Measurements from ENCODE around the gene TMEM271. TPM values are rescaled to one million over a fixed set of nuclear protein-coding genes. Genes with fewer than 3 reads are reported as not detected.

Gene TMEM271
- polyA plus RNA-seq, 3 donors from 2014 or later, result not detected

DNA sequence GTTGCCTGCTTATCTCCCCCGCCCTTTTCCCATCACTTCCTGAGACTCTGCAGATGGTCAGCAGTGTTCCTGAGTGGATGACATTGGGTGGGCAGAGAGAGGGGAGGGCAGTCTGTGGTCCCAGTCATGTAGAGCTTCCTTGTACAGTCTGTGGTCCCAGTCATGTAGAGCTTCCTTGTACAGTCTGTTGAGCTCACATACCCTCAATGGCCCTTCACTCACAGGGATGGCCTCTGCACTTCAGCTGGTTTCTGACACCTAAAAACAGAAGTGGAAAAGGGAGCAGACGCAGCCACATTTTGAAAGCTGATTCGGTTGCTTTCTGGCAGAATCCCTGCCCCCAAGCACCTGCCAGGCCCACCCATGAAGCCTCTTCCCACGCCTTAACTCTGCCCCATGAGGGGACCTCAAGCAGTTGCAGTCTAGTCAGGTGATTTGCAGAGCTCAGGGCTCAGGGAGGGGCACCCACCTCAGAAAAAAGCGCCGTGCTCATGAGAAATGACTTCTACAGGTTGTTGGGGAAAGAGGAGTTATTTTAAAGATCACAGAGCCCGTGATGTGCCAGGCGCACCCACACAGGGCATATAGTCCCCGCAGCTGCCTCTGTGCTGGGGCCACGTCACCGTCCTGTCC is 3.6 kb upstream of the TMEM271 start:
- H3K9me3 Mint-ChIP-seq, result peaks cover 6 to 17% (median 10%) of the 10 kb centered on the region in 6 donors
- H3K27me3 Mint-ChIP-seq (ENCODE audit: low read depth in 3 of 3), result peaks cover 18 to 20% (median 19%) of the 10 kb centered on the region in 3 donors
- peaks cover 4 to 8% of the 10 kb centered on the region in 2 donors for H3K4me1 Mint-ChIP-seq
- no peak overlapping the region for H3K4me3 Mint-ChIP-seq
- peaks cover 0 to 4% (median 3%) of the 10 kb centered on the region in 3 donors for H3K36me3 Mint-ChIP-seq
- no peak for DNase-seq
- H3K27ac Mint-ChIP-seq, result no peak overlapping the region

GRCh38 chr4:578451-579443 is 2.7 kb upstream of the TMEM271 start:
- Mint-ChIP-seq H3K4me1 (peaks cover 4 to 13% of the 10 kb centered on the region in 2 donors), H3K27me3 (ENCODE audit: low read depth in 3 of 3) (peaks cover 16 to 24% (median 21%) of the 10 kb centered on the region in 3 donors)

DNA sequence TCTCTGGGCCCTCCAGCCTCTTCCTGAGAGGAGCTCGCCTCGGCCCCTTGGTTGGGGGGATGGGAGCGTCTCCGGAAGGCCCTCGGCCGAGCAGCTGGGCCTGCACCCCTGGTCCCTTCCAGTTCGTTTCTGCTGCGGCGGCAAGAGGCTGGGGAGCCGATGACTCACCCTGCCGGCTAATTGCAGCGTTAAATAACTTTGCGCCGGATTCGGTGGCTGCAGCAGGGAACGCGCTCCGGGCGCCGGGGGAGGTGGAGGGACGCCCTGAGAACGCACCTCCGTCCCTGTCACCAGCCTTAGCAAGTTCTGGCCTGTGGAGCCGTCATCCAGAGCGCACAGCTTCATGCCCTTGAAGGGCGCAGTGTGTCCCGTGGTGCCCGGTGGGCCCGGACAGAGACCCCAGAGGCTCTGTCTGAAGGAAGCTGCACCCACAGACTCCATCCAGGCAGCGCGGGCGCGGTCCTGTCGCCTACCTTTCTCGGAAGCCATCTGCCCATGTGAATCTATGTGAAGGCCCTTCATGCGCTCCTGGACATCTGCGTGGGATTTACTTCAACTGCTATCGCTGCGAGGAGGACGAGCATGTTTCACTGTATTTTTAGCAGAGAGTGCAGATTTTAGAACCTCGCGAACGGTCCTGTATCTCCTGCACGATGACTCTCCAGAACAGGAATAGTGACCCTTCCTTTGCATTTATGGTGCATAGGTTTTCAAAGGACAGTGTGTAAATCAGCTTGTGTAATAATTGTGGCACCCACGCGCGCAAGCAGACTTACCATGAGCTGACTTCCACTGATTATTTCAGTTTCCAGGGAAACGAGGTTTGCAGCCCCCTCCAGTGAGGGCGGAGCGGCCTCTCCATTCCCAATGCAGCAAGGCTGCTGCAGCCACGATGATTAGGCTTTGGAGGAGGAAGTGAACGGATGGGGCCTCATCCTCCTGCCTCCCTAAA is 1.7 kb upstream of the TMEM271 start:
- no peak for DNase-seq
- peaks cover 16 to 26% (median 23%) of the 10 kb centered on the region in 3 donors for H3K27me3 Mint-ChIP-seq (ENCODE audit: low read depth in 3 of 3)
- peaks cover 0 to 3% (median 0%) of the 10 kb centered on the region in 6 donors for H3K9me3 Mint-ChIP-seq
- no peak overlapping the region for H3K27ac Mint-ChIP-seq
- peak overlapping the region in 2 of 5 donors; percentile 11 to 52 for H3K4me3 Mint-ChIP-seq
- peaks cover 0 to 3% (median 0%) of the 10 kb centered on the region in 3 donors for H3K36me3 Mint-ChIP-seq
- peaks cover 4 to 13% of the 10 kb centered on the region in 2 donors for H3K4me1 Mint-ChIP-seq

More at GRCh38 chr4:578451-579443, 2.7 kb upstream of the TMEM271 start:
- Mint-ChIP-seq H3K27ac (no peak overlapping the region), H3K36me3 (peaks cover 0 to 3% (median 0%) of the 10 kb centered on the region in 3 donors), H3K4me3 (no peak overlapping the region), H3K9me3 (peaks cover under 1 to 9% (median 3%) of the 10 kb centered on the region in 6 donors)
- DNase-seq, result no peak

DNA sequence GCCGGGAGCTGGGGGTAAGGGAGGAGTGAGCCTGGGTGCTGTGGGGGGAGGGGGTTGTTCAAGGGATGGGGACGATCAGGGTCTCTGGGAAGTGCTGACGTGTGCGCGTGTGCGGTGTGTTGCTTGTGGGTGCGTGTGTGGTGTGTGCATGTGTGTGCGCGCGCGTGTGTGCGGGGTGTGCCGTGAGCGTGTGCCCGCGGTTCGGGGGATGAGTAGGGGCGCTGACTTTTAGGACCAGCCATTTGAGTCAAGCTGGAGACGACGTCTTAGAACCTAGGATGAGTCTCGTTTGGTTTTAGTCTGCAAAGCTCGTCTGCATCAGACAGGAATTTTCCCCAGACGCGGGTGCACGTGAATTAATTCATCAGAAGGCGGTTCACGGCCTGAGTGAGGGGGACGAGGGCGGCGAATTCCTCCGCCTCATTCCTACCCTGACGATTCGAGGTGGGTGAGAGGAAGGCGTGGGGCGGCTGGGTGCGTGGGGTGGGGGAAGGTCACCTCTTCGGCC is 950 bp upstream of the TMEM271 start:
- peak overlapping the region in 3 of 5 donors; percentile 21 to 51 (median 29) for H3K4me3 Mint-ChIP-seq

DNA sequence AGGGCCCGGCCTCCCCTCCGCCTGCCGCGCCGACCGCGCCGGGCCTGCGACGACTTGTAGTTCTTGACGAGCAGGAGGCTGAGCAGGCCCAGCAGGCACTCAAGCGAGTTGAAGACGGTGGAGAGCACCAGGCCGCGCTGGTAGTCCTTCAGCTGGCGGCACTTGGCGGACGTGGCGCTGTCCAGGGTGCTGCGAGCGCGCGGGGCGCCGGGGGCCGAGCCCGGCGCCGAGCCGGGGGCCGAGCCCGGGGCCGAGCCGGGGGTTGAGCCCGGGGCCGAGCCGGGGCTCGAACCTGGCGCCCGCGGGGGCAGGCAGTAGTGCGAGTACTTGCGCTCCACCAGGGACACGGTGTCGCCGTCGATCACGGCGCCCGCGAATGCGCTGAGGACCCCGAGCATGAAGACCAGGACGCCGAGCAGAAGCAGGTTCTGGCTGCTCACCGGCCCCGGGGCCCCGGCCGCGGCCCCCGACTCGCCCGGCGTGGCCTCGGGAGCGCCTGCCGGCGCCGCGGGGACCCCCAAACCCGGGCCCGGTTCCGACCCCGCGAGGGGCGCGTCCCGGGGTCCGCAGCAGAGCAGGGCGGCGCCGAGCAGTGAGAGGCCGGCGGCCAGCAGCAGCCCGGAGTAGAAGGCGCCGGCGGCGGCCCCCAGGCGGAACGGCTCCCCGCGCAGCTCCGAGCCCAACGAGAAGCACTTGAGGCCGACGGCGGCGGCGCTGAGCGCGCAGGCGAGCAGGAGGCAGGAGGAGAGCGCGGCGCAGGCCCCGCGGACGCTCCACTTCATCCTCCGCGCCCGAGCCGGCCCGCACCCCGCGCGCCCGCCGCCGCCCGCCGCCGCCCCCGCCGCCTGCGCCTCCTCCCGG is 584 bp downstream of the TMEM271 start:
- H3K27me3 Mint-ChIP-seq (ENCODE audit: low read depth in 3 of 3), result peaks cover 13 to 35% (median 31%) of the 10 kb centered on the region in 3 donors
- H3K27ac Mint-ChIP-seq, result no peak overlapping the region
- H3K4me1 Mint-ChIP-seq, result peaks cover 4 to 13% of the 10 kb centered on the region in 2 donors
- no peak overlapping the region for H3K4me3 Mint-ChIP-seq
- peak in 2 of 3 donors; percentile 1 to 3 for DNase-seq
- H3K36me3 Mint-ChIP-seq, result peaks cover 0 to 3% (median 0%) of the 10 kb centered on the region in 3 donors
- H3K9me3 Mint-ChIP-seq, result peaks cover 0 to 2% (median 0%) of the 10 kb centered on the region in 6 donors

More for the DNA sequence above, 950 bp upstream of the TMEM271 start:
- H3K9me3 Mint-ChIP-seq, result peaks cover 0 to 3% (median 0%) of the 10 kb centered on the region in 6 donors
- H3K4me1 Mint-ChIP-seq, result peaks cover 4 to 13% of the 10 kb centered on the region in 2 donors
- peaks cover 16 to 31% (median 27%) of the 10 kb centered on the region in 3 donors for H3K27me3 Mint-ChIP-seq (ENCODE audit: low read depth in 3 of 3)
- no peak overlapping the region for H3K27ac Mint-ChIP-seq
- peaks cover 0 to 3% (median 0%) of the 10 kb centered on the region in 3 donors for H3K36me3 Mint-ChIP-seq
- DNase-seq, result no peak

- H3K9me3 Mint-ChIP-seq, result peaks cover 0 to 2% (median 0%) of the 10 kb centered on the region in 6 donors
- peaks cover 4 to 13% of the 10 kb centered on the region in 2 donors for H3K4me1 Mint-ChIP-seq
- H3K4me3 Mint-ChIP-seq, result peak overlapping the region; percentile 18 to 51 (median 39)
- DNase-seq, result no peak
- H3K36me3 Mint-ChIP-seq, result peaks cover 0 to 3% (median 0%) of the 10 kb centered on the region in 3 donors
- H3K27me3 Mint-ChIP-seq (ENCODE audit: low read depth in 3 of 3), result peaks cover 10 to 31% (median 27%) of the 10 kb centered on the region in 3 donors
- H3K27ac Mint-ChIP-seq, result no peak overlapping the region
Observed at GRCh38 chr4:574346-575161, 1.5 kb downstream of the TMEM271 start.

DNA sequence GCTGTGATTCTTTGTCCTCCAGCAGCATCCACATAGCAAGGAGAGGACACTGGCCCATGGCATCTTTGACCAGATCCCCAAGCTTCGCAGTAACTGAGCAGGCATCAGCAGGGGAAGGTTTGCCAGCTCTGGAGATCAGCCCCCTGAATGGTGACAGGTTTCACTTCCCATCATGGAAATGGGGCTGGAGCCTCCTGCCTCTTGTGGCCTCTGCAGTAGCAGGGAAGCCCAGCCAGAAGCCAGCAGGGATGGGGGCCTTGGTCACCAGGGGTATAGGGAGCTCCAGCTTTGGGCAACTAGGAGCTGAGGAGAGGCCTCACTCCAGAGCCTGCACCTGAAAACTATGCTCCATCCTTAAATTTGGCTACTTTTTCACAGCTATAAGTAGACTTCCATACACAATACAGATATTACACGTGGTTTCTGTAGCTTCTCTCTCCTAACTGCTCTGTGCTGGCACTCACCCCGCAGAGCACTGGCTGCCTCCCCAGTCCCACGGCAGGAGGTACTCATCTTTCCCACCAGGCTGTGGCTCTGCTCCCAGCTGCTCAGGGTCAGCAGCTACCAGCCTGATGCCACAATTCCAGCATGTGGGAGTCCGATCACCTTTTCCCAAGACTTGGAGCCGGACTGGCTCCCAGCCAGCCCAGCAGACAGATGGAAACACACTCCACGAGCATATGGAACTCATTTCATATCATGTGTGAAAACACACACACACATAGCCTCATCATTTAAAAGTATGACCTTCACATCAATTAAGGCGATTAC is 2.8 kb downstream of the TMEM271 start:
- H3K36me3 Mint-ChIP-seq, result peaks cover 0 to 3% (median 0%) of the 10 kb centered on the region in 3 donors
- H3K4me3 Mint-ChIP-seq, result no peak overlapping the region

DNA sequence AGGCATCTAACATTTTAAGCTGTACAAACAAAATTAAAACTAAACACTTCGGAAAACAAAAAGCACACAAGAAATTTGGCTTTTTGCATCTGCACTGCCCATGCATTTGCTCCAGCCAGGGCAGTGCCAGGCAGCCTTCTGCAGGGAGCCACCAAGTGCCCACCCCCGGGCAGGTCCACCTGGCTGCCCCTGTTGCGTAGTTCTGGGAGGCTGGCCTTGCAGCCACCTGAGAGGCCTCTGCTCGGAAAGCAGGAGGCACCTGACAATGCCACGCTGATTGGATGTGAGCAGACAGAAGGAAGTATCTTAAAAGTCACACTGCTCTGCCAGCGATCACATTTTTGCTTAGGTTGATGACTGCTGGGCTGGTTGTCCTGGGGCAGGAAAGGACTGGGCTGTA is 3.5 kb downstream of the TMEM271 start:
- Mint-ChIP-seq H3K4me1 (peaks cover 4 to 8% of the 10 kb centered on the region in 2 donors), H3K27ac (no peak overlapping the region), H3K27me3 (ENCODE audit: low read depth in 3 of 3) (peaks cover 11 to 26% (median 24%) of the 10 kb centered on the region in 3 donors), H3K4me3 (no peak overlapping the region), H3K36me3 (no peaks in the 10 kb centered on the region), H3K9me3 (peaks cover 0 to 2% (median 0%) of the 10 kb centered on the region in 6 donors)
- DNase-seq, result no peak

More for the DNA sequence above, 2.8 kb downstream of the TMEM271 start:
- peaks cover 0 to 2% (median 0%) of the 10 kb centered on the region in 6 donors for H3K9me3 Mint-ChIP-seq
- H3K27me3 Mint-ChIP-seq (ENCODE audit: low read depth in 3 of 3), result peaks cover 8 to 31% (median 26%) of the 10 kb centered on the region in 3 donors
- H3K27ac Mint-ChIP-seq, result no peak overlapping the region
- H3K4me1 Mint-ChIP-seq, result peaks cover 4 to 13% of the 10 kb centered on the region in 2 donors
- DNase-seq, result no peak

- no peaks in the 10 kb centered on the region for H3K36me3 Mint-ChIP-seq
- H3K4me1 Mint-ChIP-seq, result peaks cover 2 to 6% of the 10 kb centered on the region in 2 donors
- peaks cover 0 to 2% (median 0%) of the 10 kb centered on the region in 6 donors for H3K9me3 Mint-ChIP-seq
- H3K27me3 Mint-ChIP-seq (ENCODE audit: low read depth in 3 of 3), result peaks cover 9 to 24% (median 22%) of the 10 kb centered on the region in 3 donors
- no peak overlapping the region for H3K4me3 Mint-ChIP-seq
- no peak for DNase-seq
- H3K27ac Mint-ChIP-seq, result no peak overlapping the region
Observed at GRCh38 chr4:571838-572572, 4.1 kb downstream of the TMEM271 start.

DNA sequence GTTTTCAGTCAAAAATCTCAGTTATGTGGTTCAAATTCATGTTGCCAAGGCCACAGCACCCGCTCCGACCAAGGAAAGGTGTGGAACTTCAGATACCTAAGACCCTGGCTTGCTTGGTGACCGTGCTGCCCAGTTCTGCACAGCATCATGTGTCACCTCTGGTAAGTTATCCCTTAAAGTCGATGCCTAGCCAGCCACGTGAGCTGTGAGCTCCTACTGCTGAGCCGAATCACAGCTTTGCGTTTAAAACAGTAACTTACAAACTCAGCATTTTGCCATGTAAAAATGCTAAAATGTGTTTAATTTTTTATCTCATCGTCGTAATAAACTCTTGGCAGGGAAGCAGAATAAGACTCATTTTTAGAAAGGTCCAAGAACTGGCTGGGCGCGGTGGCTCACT is 5.3 kb downstream of the TMEM271 start:
- peaks cover 0 to 2% (median 0%) of the 10 kb centered on the region in 6 donors for H3K9me3 Mint-ChIP-seq
- no peaks in the 10 kb centered on the region for H3K36me3 Mint-ChIP-seq
- peaks cover 0 to 5% of the 10 kb centered on the region in 2 donors for H3K4me1 Mint-ChIP-seq
- no peak overlapping the region for H3K4me3 Mint-ChIP-seq
- DNase-seq, result no peak
- H3K27me3 Mint-ChIP-seq (ENCODE audit: low read depth in 3 of 3), result peaks cover 7 to 24% (median 22%) of the 10 kb centered on the region in 3 donors
- H3K27ac Mint-ChIP-seq, result no peak overlapping the region
